NK-92 (cell line): Measurements from ENCODE around the gene CCDC187.

Experiments used
- DNase-seq: peaks from one replicate; lab custom pipeline; 2025; ENCODE audit not compliant: unreplicated experiment; lab: John Stamatoyannopoulos, UW

CCDC187 gene

GRCh38 chr9:136312436-136312835 lies 8.5 kb upstream of the CCDC187 start:
- DNase-seq: no peak

DNA sequence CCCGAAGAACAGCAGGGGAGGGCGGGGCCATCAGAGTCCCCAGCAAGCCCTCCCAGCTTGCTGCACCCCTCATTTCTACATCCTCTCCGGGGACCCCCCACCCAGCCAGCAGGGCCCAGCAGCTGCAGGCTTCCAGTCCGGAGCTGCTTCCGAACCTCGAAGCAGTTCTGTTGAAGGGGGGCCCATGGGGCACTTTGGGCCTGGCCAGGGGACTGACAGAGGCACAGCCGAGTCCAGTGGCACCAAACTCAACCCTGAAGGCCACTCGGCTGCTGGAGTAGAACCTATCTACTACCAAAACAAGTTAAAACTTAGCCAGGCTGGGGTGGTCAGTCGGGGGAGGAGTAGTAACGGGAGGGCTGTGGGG lies 8.1 kb upstream of the CCDC187 start:
- DNase-seq: no peak

DNA sequence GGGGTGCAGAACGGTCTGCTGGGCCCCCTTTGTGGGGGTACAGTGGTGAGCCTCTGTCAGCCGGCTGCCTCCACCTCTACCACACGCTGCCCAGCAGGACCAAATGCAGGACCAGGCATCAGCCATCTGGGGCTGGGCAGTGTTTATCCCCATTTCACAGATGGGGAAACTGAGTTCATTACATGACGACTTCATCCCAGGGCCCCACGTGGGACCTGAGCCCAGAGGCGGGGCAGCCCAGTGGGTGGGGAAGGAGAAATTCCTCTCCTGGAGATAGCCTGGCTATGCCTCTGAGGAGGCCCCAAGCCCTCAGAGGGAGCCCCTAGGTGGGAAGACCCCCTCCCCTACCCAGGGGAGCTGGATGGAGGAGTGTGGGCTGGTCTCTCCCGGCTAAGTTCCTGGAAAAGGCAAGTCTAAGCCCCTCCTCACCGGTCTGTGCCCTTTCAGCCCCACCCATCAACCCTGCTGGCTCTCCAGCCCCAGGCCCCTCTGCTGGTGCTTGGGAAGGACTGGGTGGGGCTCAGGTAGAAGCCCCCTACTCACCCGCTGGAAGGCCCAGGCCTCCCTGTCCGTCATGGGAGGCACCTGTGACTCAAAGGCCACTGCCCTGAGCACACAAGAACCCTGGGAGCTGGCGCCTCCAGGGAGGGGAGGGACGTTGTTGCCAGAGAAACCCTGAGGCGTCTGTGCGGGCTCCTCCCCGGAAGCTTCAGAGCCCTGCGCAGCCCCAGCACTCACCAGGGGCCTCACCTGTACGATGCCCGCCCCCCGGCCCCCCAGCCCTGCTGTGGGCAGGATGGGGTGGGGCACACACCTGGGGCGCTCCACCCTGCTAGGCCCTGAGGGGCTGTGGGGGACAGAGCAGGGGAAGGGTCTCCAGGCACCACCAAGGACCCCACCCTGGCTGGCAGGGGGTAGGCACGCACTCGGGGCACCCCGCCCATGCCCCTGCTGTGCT lies 7.4 kb upstream of the CCDC187 start:
- DNase-seq: no peak

- no peak for DNase-seq
These were observed 6.6 kb upstream of the CCDC187 start for GRCh38 chr9:136310273-136311030.

DNA sequence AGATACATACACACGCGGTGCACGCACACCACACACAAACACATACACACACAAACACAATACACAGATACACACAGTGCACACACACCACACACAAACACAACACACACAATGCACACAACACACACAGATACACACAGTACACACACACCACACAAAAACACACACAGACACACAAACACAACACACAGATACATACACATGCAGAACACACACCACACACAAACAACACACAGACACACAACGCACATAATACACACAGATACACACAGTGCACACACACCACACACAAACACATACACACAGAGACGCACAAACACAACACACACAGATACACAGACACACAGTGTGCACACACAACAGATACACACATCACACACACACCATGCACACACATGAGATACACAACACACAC lies 5.9 kb upstream of the CCDC187 start:
- no peak for DNase-seq

- no peak for DNase-seq
These were observed 5.4 kb upstream of the CCDC187 start for GRCh38 chr9:136309101-136309801.

- no peak for DNase-seq
These were observed 4.8 kb upstream of the CCDC187 start for GRCh38 chr9:136308702-136309053.

GRCh38 chr9:136308006-136308701 lies 4.3 kb upstream of the CCDC187 start:
- no peak for DNase-seq

DNA sequence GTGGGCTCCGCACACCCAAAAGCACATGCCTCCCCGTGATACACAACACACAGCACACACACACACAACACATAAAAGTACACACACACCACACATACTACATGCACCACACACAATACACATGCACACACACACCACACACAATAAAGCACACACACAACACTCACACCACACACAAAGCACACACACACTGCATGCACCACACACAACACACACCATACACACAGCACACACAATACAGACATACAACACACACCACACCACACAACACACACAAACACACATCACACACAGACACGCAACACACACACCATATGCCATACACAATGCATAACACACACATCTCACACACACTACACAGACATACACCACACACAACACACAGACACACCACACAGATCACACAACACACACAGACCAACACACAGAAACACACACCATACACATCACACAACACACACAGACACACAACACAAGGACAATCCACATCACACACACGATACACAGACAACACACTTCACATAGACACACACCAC lies 3.4 kb upstream of the CCDC187 start:
- no peak for DNase-seq

- DNase-seq: no peak
These were observed 2.6 kb upstream of the CCDC187 start for GRCh38 chr9:136306211-136307208.

- DNase-seq: no peak
These were observed 1.9 kb upstream of the CCDC187 start for GRCh38 chr9:136305804-136306203.

DNA sequence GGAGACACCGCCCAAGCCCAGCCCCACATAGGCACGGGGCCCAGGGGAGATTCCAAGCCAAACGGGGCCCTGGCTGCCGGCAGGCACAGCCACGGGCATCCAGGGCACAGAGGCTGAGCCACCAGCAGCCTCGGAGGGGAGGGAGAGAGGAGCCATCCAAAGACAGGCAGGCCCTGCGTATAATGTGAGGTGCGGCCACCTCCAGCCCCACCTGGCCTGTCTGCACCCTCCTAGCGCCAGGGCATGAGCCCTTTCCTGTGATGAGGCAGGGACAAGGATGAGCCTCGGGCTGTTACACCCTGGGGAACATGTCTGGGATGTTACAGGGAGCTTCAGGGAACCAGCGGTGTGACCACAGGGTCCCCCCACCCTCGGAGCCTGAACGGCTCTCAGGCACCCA lies 1.1 kb upstream of the CCDC187 start:
- DNase-seq: no peak

DNA sequence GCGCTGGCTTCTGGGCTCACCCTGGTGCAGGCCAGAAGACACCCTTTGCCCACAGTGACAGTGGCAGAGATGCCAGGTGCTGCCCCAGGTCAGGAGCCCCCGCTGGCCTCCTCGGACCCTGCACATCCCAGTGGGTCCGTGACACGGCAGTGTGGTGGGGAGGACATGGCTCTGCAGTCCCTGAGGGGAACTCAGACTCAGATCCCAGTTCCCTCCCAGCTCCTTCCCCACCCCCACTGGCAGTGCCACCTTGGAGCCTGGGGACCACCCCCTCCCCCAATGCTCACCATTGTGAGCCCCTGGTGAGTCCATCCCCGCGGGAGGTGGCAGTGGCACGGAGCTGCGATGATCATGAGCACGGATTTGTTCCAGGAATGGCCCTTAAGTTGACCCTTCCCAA lies 562 bp upstream of the CCDC187 start:
- DNase-seq: no peak

GRCh38 chr9:136303066-136303824 lies 649 bp downstream of the CCDC187 start:
- no peak for DNase-seq

GRCh38 chr9:136302527-136302926 lies 1.4 kb downstream of the CCDC187 start:
- no peak for DNase-seq

- DNase-seq: no peak
These were observed 3.0 kb downstream of the CCDC187 start for GRCh38 chr9:136300866-136301265.

DNA sequence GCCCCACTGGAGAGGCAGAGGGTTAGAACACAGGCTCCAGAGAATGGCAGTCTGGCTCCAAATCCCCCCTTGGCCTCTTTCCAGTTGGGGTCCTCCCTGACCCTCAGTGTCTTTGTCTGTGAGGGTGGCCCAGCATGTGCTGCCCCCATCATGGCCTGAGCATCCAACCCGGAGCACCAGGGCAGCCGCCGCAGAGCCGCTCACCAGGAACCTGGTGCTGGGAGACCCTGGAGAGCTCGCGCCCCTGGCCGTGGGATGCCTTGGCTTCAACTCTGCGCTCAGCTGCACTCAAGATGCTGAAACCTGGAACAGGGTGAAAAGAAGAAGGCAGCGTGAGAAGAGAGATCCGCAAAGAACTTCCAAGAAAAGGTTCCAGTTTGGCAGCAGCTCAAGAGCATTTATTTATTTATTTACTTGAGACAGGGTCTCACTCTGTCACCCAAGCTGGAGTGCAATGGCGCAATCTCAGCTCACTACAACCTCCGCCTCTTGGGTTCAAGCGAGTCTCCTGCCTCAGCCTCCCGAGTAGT lies 3.8 kb downstream of the CCDC187 start:
- DNase-seq: no peak

DNA sequence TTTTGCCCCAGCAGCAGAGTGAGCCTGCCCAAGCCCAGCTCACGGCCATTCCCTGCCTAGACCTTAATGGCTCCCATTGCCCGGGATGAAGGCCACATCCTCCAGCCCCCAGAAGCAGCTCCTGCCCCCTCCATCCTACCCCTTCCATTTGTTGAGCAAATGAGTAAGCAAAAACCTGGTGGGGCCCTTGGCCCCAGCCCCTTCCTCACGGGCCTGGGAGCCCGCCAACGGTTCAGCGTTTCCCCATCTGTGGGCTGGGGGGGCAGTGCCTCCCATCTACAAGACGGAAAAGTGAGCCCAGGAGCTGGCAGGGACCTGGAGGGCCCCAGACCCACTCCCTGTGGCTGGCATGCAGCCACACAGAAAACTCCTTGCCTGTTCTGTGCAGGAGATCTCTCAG lies 4.4 kb downstream of the CCDC187 start:
- no peak for DNase-seq

GRCh38 chr9:136299116-136299515 lies 4.8 kb downstream of the CCDC187 start:
- DNase-seq: no peak
